KBM-7 (cell line): ENCODE measurements around the gene TEC.
A peak's percentile ranks its signal among the peaks of the same experiment; 100 is the strongest.
"Not testable (repeated sequence)": the region's sequence is repeated elsewhere in the genome, so short reads cannot be mapped to it uniquely, and the experiment has no call there.

Source experiments
- DNase-seq: peaks from one replicate; pipeline ENCODE4 v3.0.0-alpha.2; 2015
- in situ Hi-C: fragments of 300-500 bp; cut with MboI; formaldehyde crosslinking; loops from 2 replicates; pipeline ENCODE4 v1.14.3; 2020; ENCODE audit warnings: low sequenced_read_pairs, low pct_unique_long_range_greater_than_20kb, mixed read lengths

Gene TEC

DNA sequence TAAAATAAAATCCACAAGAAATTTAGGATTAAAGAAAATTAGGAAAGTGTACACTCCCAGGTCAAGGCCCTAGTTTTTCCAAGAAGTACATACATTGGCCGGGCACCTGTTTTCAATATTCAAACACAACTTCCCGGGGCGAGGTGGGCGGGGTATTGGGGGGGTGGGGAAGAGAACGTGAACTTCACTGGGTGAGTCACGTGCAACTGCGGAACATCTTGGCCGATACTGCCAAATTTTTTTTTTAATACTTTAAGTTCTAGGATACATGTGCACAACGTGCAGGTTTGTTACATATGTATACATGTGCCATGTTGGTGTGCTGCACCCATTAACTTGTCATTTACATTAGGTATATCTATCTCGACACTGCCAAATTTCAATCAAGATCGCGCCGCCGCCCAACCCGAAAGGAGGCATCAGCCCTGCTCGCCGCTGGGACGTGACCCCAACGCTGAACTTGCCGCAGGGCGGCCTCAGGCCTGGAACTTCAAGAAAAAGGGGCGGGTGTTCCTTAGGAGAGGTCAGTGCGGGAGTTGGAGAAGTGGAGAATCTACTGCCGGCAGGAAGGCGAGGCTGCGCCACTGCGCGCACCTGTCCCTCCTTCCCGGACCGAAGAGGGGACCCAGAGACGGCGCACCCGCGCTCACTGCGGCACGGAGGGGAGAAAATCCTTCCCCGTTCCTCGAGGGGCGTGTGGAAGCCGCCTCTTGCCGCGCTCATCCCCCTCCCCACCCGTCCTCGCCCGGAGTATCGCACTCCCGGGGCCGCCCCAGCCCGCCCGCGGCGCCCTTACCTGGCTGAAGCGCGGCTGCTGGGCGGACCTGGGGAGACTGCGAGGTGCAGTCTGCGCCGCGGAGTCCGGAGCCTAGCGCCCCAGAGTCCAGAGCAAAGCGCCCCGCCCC, at the start of gene TEC:
TSS of gene TEC (minus strand) at position 883 of the 905 bp plus-strand sequence. CDS start 41,224 bp downstream, outside the sequence.
- in situ Hi-C loops: no loop called here
- DNase-seq: peak; percentile 75

DNA sequence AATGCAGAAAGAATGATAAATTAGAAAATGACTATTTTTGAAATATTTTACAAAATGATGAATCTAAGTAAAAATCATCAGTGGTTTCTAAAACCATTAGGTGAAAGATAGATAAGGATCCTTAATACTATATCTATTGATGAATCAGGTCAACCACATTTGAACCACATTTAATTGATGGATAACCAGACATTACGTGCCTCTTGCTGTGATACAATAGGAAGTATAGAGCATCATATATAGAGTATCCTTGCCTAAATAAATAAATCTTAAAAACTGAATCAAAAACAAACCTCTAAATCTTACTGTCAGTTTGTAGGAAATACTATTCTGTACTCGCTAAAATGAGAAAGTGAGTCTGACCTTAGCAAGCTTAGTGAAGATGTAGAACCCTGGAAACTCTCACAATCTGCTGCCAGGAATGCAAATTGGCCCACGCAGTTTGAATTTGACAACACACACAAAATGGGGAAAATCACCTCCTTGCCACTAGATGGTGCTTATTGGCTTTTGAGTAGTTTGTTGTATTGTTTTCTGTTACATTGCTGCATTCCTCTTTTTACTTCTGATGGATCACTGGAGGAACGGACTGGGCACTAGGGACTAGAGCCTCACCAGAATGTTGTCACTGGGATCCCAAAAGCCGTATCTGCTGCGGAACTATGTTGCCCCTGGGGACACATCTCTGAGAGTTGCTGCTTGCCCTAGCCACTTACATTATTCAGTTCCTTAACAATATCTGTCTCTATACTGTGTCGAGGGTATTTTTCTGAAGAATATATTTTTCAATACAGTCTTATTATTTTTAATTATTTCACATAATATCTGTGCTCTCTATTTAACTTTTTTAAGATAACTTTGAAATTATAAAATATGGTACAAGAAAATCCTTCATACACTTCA, 46.3 kb upstream of the TEC start:
- in situ Hi-C loops: loop anchor here (25.0 kb wide), 1 partner anchor 221 kb away; no protein-coding TSS in a partner anchor
- DNase-seq: peak; percentile 79

DNA sequence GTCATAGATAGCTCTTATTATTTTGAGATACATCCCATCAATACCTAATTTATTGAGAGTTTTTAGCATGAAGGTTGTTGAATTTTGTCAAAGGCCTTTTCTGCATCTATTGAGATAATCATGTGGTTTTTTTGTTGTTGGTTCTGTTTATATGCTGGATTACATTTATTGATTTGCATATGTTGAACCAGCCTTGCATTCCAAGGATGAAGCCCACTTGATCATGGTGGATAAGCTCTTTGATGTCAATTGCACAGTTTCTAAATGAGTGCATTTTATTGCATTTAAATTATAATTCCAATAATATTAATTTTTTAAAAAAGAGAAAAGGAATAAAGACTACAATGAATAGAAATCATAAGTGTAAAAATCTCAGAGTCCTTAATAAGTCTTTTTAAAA, 45.1 kb upstream of the TEC start:
- in situ Hi-C loops: loop anchor here (25.0 kb wide), 1 partner anchor 223 kb away; no protein-coding TSS in a partner anchor
- not testable (repeated sequence) for DNase-seq

DNA sequence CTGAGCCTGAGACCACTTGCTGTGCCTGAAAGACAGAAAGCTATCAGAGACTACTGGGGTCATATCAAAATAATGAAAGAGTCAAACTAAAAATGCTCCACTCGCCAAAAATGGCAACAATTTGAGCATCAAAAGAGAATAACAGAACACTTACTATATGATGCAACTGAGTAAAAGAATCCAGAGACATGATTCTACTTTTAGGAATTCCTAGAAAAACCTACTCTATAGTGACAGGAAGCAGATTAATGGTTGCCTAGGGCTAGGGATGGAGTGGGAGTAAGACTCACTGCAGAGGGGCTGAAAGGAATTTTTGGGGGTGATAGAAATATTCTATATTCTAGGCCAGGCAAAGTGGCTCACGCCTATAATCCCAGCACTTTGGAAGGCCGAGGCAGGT, 42.3 kb upstream of the TEC start:
- in situ Hi-C loops: loop anchor here (25.0 kb wide), 1 partner anchor 225 kb away; no protein-coding TSS in a partner anchor
- DNase-seq: no peak

DNA sequence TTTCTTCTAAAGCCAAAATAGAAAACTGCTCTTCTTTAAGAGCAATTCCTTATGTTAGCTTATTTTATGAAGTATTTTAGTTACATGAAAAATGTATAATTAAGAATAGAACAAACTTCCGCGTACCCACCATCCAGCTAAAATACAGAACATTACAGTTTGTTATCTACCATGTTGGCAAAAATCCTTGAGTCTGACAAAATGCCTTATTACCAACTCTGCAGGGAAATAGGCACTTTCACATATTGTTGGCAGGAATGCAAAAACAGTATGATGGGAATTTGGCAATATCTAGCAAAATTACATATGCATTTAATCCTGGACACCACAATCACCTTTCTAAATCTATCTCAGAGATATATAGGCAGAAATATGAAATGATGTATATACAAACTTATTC, 39.3 kb upstream of the TEC start:
- in situ Hi-C loops: loop anchor here (25.0 kb wide), 1 partner anchor 228 kb away; no protein-coding TSS in a partner anchor
- DNase-seq: no peak

DNA sequence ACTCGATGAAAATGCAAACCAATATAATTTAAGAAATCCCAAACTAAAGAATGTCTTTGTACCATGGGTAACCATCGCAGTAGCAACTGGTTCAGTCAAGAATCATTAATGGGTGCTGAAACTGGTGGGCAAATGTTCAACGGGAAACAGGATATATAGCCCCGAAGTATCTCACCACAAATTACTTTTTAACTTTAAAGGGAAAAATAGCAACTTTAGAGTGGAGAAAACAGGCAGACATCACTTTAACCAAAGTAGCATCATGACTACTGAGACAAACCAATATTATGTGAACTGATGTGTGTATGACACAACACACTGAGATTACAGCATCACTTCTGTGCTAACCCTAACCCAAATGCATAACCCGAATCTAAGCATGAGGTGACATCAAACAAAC, 37.9 kb upstream of the TEC start:
- in situ Hi-C loops: loop anchor here (25.0 kb wide), 1 partner anchor 230 kb away; no protein-coding TSS in a partner anchor
- no peak for DNase-seq

DNA sequence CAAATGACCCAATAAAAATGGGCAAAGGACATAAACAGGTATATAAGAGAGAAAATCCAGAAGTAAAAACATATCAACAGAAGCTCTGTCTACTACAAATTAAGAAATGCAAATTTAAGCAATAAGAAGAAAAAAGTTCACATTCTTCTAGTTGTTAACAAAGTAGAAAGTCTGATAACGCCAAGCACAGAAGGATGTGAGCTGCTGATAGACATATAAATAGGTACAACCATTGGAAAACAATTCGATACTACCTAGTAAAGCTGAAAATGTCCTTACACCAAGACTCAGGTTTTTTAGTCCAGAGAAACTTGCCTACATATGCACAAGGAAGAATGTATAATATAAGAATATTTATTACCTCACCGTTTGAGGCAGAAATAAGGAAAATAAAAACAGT, 35.9 kb upstream of the TEC start:
- no peak for DNase-seq
- in situ Hi-C loops: loop anchor here (25.0 kb wide), 1 partner anchor 232 kb away; no protein-coding TSS in a partner anchor

DNA sequence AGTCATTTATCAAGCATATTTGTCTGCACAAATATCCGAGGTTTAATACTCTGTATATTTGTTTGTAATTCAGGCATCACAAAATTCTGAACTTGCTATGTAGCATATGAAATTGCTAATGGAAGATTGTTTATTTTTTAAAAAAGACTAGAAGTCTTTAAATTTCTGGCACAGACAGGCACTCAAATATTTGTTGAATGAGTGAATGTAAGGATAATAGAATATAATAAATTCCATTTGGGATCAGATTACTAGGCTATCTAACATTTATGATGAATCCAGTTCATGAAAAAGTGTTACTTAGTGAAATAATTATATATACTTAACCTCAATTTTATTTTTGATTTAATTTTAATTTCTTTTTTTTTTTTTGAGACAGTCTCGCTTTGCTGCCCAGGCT, 30.4 kb upstream of the TEC start:
- no peak for DNase-seq
- in situ Hi-C loops: loop anchor here (25.0 kb wide), 1 partner anchor 237 kb away; no protein-coding TSS in a partner anchor

DNA sequence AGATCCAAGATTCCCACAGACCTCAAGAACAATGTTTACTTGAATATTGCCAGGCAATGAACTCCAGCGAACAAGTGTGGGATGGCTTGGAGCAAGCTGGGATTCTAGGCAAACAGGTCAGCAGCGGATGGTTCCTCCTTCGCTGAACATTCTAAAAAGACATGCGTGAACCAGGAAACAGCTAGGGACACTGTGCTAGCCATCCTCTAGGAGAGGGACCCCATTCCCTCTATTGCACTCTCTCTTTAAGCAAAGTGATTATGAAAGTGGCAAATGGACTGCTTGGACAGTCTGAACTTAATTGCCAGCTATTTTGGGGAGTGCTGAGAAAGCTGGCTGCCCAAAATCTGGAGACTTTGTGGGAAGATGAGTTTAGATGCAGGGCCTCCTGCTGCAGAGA, 29.9 kb upstream of the TEC start:
- in situ Hi-C loops: no loop called here
- no peak for DNase-seq

DNA sequence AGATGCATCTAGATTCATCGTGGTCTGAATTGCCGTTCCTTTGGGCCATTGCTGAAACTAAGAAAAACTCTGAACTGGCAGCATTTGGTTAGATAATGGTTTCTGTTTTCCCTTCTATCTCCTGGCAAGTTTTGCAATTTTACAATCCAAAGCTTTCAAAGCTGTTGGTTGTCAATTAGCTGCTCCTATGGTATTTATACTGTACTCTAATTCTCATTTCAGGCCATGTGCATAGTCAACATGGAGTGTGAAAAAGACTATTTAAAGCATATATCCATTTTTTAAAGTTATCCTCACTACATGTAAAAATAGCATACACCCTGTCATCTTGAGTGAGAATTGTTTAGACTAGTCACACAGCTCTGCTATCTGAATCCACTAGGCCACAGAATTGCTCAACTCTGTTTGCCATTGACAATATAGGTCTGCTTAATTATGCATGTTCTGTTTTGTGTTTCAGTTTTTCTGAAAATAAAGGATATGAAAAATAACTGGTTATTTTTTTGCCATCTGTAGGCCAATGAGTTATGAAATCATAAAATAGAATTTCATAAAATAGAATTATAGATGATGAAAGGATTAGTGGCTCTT, 27.7 kb upstream of the TEC start:
- in situ Hi-C loops: no loop called here
- no peak for DNase-seq

DNA sequence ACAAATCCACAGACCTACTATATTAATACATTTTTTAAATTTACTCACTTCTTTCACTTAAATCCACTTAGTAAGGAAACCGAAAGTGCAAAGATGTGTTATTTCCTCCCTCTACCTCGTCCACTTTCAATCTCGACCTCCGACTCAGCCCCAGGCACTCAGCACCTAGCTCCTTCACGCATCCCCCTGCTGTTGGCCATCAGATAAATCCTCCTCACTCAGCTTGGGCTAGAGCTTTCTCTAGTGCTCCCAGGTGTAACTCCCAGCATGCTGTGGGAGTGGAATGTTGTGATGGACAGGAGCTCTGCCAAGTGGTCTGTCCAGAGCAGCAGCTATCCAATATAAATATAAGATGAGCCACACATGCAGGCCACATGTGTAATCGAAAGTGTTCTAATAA, 26.7 kb upstream of the TEC start:
- no peak for DNase-seq
- in situ Hi-C loops: no loop called here

DNA sequence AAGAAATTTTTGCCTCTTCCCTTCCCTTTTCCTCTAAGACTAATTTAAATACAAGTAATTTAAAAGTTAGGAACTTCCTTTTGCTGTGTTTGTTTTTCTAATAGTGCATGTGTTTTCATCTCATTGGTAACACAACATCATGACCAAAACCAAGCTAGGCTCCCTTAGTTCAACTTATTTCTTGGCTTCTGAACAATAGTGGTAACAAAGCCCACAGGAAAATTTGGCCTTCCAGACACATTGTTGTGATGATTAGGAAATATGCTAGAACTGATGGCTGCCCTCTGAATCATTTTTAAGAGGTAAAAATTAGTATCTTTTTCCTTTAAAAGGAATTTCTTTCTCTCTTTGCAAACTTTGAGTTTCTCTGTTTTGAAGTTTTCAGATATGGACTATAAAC, 25.5 kb upstream of the TEC start:
- no peak for DNase-seq
- in situ Hi-C loops: no loop called here

DNA sequence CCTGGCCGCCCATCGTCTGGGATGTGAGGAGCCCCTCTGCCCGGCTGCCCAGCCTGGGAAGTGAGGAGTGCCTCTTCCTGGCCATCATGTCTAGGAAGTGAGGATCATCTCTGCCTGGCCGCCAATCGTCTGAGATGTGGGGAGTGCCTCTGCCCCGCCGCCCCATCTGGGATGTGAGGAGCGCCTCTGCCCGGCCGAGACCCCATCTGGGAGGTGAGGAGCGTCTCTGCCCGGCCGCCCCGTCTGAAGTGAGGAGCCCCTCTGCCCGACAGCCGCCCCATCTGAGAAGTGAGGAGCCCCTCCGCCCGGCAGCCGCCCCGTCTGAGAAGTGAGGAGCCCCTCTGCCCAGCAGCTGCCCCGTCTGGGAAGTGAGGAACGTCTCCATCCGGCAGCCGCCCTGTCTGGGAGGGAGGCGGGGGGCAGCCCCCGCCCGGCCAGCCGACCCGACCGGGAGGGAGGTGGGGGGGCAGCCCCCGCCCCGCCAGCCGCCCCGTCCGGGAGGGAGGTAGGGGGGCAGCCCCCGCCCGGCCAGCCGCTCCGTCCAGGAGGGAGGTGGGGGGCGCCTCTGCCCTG, 22.7 kb upstream of the TEC start:
- DNase-seq, in situ Hi-C loops: not testable (repeated sequence)

DNA sequence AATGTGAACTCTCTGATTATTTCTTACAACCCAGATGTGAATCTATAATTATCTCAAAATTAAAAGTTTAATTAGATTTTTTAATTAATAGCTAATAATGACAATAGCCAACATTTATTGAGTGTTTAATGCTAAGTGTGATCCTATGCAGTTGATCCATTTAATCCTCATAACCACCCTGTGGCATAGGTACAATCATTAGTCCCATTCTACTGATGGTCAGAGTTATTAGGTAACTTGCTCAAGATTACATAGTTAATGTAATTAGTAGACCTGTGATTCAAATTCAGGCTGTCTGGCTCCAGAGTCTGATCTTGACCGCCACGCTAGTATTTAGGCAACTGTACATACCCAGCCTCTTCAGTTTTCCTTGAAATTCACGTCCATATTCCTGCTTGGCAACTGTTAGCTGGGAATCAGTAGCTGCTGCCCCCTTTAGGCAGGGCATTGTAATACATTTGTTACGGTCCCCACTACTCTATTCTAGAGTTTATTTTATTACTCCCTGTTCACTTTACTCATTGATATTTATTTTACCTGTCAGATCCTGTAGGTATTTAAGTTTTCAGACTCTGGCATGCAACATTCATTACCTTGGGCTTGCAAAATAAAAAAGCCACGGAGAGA, 20.6 kb upstream of the TEC start:
- DNase-seq: peak; percentile 64
- in situ Hi-C loops: no loop called here

DNA sequence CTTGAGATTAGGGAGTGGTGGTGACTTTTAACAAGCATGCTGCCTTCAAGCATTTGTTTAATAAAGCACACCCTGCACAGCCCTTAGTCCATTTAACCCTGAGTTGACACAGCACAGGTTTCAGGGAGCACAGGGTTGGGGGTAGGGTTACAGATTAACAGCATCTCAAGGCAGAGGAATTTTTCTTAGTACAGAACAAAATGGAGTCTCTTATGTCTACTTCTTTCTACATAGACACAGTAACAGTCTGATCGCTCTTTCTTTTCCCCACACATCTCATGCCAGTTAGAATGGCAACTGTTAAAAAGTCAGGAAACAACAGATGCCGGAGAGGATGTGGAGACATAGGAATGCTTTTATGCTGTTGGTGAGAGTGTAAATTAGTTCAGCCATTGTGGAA, 16.4 kb upstream of the TEC start:
- in situ Hi-C loops, DNase-seq: not testable (repeated sequence)

DNA sequence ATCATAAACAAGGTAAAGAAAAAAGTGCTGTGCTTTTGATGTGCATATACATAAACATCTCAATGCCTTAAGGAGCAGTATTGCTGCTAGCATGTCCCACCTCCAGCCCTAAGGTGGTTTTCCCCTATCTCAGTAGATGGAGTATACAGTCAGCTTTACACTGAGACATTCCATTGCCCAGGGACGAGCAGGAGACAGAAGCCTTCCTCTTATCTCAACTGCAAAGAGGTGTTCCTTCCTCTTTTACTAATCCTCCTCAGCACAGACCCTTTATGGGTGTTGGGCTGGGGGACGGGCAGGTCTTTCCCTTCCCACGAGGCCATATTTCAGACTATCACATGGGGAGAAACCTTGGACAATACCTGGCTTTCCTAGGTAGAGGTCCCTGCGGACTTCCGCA, 16.0 kb upstream of the TEC start:
- in situ Hi-C loops: not testable (repeated sequence)
- DNase-seq: peak; percentile 51

DNA sequence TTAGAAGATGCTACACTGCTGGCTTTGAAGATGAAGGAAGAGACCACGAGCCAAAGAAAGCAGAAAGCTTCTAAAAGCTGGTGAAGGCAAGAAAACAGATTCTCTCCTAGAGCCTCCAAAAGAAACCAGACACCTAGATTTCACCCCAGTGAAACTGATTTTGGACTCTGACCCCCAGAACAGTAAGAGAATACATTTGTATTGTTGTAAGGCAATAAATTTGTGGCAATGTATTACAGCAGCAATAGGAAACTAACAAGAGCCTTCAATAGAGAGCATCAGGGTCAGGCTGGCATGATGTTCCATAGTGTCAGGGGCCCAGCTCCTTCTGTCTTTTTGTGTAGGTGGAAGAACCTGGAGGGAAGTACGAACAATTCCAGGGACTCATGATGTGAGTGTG, 6.0 kb upstream of the TEC start:
- DNase-seq: no peak

DNA sequence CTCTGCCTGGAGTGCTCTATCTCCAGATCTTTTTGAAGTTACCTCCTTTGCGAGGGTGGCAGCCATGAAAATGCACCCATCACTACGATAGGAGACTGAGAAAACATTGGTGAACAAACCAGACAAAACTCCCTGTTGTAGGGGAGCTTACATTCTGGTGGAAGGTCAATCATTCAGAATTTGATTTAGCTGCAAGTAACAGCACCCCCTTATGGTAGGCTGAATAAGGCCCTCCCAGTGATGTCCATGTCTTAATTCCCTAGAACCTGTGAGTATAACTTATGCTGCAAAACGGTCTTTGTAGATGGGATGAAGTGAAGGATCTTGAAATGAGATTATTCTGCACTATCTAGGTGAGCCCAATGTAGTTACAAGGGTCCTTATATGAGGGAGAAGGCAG, 5.6 kb upstream of the TEC start:
- DNase-seq: peak; percentile 68
- in situ Hi-C loops: no loop called here

More for the DNA sequence above, 6.0 kb upstream of the TEC start:
- in situ Hi-C loops: no loop called here
